Measurements from ENCODE around the gene ZNF768.
A peak's percentile ranks its signal among the peaks of the same experiment; 100 is the strongest.

ZNF768 gene

GRCh38 chr16:30526137-30526822 is at the start of gene ZNF768:
ZNF768 (minus strand) TSS chr16:30526566; CDS start chr16:30526413, 153 bp downstream.
- TF ChIP-seq CTCF (IDR thresholded peaks at IDR 0.05; ENCODE audit: unreplicated experiment in 3 of 3): no peak
- Mint-ChIP-seq H3K27me3 (ENCODE audit: low read depth) (no peaks in the 10 kb centered on the region), H3K4me1 (peaks cover 24% of the 10 kb centered on the region), H3K4me3 (peak within 1 kb of the TSS; percentile 85 to 93 (median 93)), H3K27ac (peak within 1 kb of the TSS; percentile 93 to 97 (median 96)), H3K36me3 (ENCODE audit: low read depth) (peaks cover 17% of the 10 kb centered on the region), H3K9me3 (no peaks in the 10 kb centered on the region)

- no peak overlapping the region for H3K27ac Mint-ChIP-seq
- no peaks in the 10 kb centered on the region for H3K9me3 Mint-ChIP-seq
- H3K36me3 Mint-ChIP-seq (ENCODE audit: low read depth): peaks cover 5% of the 10 kb centered on the region
- TF ChIP-seq CTCF (IDR thresholded peaks at IDR 0.05; ENCODE audit: unreplicated experiment in 3 of 3): no peak
- peak overlapping the region; percentile 5 to 26 (median 20) for H3K4me3 Mint-ChIP-seq
- H3K4me1 Mint-ChIP-seq: peaks cover 19% of the 10 kb centered on the region
- H3K27me3 Mint-ChIP-seq (ENCODE audit: low read depth): no peaks in the 10 kb centered on the region
Observed at GRCh38 chr16:30574678-30575077, 48.3 kb upstream of the ZNF768 start.

- Mint-ChIP-seq H3K27ac (peak within 1 kb of the TSS; percentile 99 to 100 (median 100)), H3K9me3 (no peaks in the 10 kb centered on the region), H3K4me1 (peaks cover 19% of the 10 kb centered on the region), H3K27me3 (ENCODE audit: low read depth) (peaks cover 2% of the 10 kb centered on the region), H3K4me3 (peak within 1 kb of the TSS; percentile 92 to 96 (median 94)), H3K36me3 (ENCODE audit: low read depth) (no peaks in the 10 kb centered on the region)
- TF ChIP-seq CTCF (IDR thresholded peaks at IDR 0.05; ENCODE audit: unreplicated experiment in 3 of 3): no peak
Observed at GRCh38 chr16:30571445-30572322, 45.3 kb upstream of the ZNF768 start, which contains the start of gene ZNF688. ZNF688 (minus strand) TSS chr16:30571714; CDS start chr16:30571629, 85 bp downstream.

GRCh38 chr16:30570636-30571444 is 44.5 kb upstream of the ZNF768 start:
- Mint-ChIP-seq H3K4me1 (peaks cover 19% of the 10 kb centered on the region), H3K4me3 (peak overlapping the region; percentile 92 to 96 (median 94)), H3K27ac (peak overlapping the region; percentile 99 to 100 (median 100)), H3K27me3 (ENCODE audit: low read depth) (peaks cover 5% of the 10 kb centered on the region), H3K36me3 (ENCODE audit: low read depth) (no peaks in the 10 kb centered on the region), H3K9me3 (no peaks in the 10 kb centered on the region)
- no peak for TF ChIP-seq CTCF (IDR thresholded peaks at IDR 0.05; ENCODE audit: unreplicated experiment in 3 of 3)

GRCh38 chr16:30569746-30570635 is 43.6 kb upstream of the ZNF768 start:
- Mint-ChIP-seq H3K36me3 (ENCODE audit: low read depth) (no peaks in the 10 kb centered on the region), H3K27me3 (ENCODE audit: low read depth) (peaks cover 5% of the 10 kb centered on the region), H3K27ac (peak overlapping the region; percentile 99 to 100 (median 100)), H3K9me3 (no peaks in the 10 kb centered on the region), H3K4me1 (peaks cover 19% of the 10 kb centered on the region), H3K4me3 (peak overlapping the region; percentile 92 to 96 (median 94))
- TF ChIP-seq CTCF (IDR thresholded peaks at IDR 0.05; ENCODE audit: unreplicated experiment in 3 of 3): no peak

Measured in nephron (organoid).